Lung (tissue), 12 donors: ENCODE results near the gene MCF2L2. TPM values are rescaled to one million over a fixed set of nuclear protein-coding genes. Genes with fewer than 3 reads are reported as not detected.

Experiments
- ATAC-seq: fragments of 200-7000 bp; cut with Tn5 transposase; one replicate; pipeline ENCODE4 v1.9.1; 2020; ENCODE audit warnings: moderate number of reproducible peaks; ENCODE audit not compliant: insufficient read depth, low FRiP score
- DNase-seq, 3 donors: peaks; one replicate each; pipeline ENCODE4 v3.0.0-alpha.2; 2013 to 2017
- H3K27ac ChIP-seq, 2 donors: one replicate each; pipeline ENCODE4 v1.5.1; 2013; ENCODE audit warnings: mild to moderate bottlenecking in 2 of 2, moderate library complexity in 2 of 2, control low read depth in 1 of 2, inconsistent platforms in 1 of 2, low read depth in 1 of 2, low read length in 1 of 2
- H3K27me3 ChIP-seq, 3 donors: one replicate each; pipeline ENCODE4 v1.5.1; 2013; ENCODE audit warnings: low read length in 2 of 3; ENCODE audit not compliant: control insufficient read depth in 3 of 3, insufficient read depth in 3 of 3
- H3K36me3 ChIP-seq, 4 donors: one replicate each; pipeline ENCODE4 v1.5.1; 2013; ENCODE audit warnings: low read length in 4 of 4, mild to moderate bottlenecking in 1 of 4, moderate library complexity in 1 of 4; ENCODE audit not compliant: control insufficient read depth in 4 of 4, insufficient read depth in 4 of 4
- H3K4me1 ChIP-seq, 5 donors: one replicate each; pipeline ENCODE4 v1.5.1; 2013; ENCODE audit warnings: low read length in 5 of 5, mild to moderate bottlenecking in 2 of 5, moderate library complexity in 1 of 5; ENCODE audit not compliant: control insufficient read depth in 5 of 5, insufficient read depth in 5 of 5
- H3K4me3 ChIP-seq: one replicate; pipeline ENCODE4 v1.5.1; 2013; ENCODE audit warnings: mild to moderate bottlenecking, control low read depth, moderate library complexity
- H3K9ac ChIP-seq, 2 donors: one replicate each; pipeline ENCODE4 v1.5.1; 2013; ENCODE audit warnings: low read length in 2 of 2, control low read depth in 1 of 2; ENCODE audit not compliant: insufficient read depth in 1 of 2
- H3K9me3 ChIP-seq, 4 donors: one replicate each; pipeline ENCODE4 v1.5.1; 2013; ENCODE audit warnings: low read length in 3 of 4, mild to moderate bottlenecking in 1 of 4, moderate library complexity in 1 of 4; ENCODE audit not compliant: control insufficient read depth in 4 of 4, insufficient read depth in 3 of 4
- WGBS, 2 donors: extraction: QIAGEN DNeasy Blood & Tissue Kit; methylation state at CpG; one replicate each; pipeline ENCODE4 v1.1.7; 2013; 5-methylcytosine and 5-hydroxymethylcytosine counted together
- polyA plus RNA-seq, 2 donors: library from polyadenylated mRNA; stranded (reverse); fragments of 200-250 nt; gene quantifications; one replicate each; pipeline ENCODE4 v1.2.1, GENCODE V29; 2013
- total RNA-seq, 2 donors: library from RNA; depleted of rRNA in 1 of 2; stranded (reverse); fragments of >200 nt in 1 of 2; gene quantifications; one replicate each; pipeline ENCODE4 v1.2.1, GENCODE V29; 2014 to 2021
- TF ChIP-seq, protein P1 (sequence below): IDR thresholded peaks from 2 replicates; pipeline ENCODE4 v1.5.1; 2012; ENCODE audit warnings: mild to moderate bottlenecking; ENCODE audit errors: control extremely low read depth, extremely low read depth
- donor health status: control.
- donor health status: control.
- donor health status: Bipolar disorder and iron deficiency.
- donor health status: healthy.
- donor health status: DM: yes; HTN: yes; CAD: no.

Gene MCF2L2
- total and polyA plus RNA-seq, 4 donors, result 0.26 to 1.7 (median 1.0) TPM

DNA sequence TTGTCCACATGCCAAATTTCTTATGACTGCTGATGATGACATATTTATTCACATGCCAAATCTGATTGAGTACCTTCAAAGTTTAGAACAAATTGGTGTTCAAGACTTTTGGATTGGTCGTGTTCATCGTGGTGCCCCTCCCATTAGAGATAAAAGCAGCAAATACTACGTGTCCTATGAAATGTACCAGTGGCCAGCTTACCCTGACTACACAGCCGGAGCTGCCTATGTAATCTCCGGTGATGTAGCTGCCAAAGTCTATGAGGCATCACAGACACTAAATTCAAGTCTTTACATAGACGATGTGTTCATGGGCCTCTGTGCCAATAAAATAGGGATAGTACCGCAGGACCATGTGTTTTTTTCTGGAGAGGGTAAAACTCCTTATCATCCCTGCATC, 158.1 kb downstream of the MCF2L2 start:
- Histone ChIP-seq H3K27ac (no peak overlapping the region), H3K36me3 (peaks cover 4 to 9% (median 7%) of the 10 kb centered on the region in 4 donors), H3K4me1 (peaks cover 0 to 10% (median 0%) of the 10 kb centered on the region in 5 donors), H3K4me3 (no peak overlapping the region), H3K9ac (no peak overlapping the region), H3K9me3 (no peaks in the 10 kb centered on the region), H3K27me3 (no peaks in the 10 kb centered on the region)
- no peak for DNase-seq
- ATAC-seq, result no peak
- TF ChIP-seq, protein P1, sequence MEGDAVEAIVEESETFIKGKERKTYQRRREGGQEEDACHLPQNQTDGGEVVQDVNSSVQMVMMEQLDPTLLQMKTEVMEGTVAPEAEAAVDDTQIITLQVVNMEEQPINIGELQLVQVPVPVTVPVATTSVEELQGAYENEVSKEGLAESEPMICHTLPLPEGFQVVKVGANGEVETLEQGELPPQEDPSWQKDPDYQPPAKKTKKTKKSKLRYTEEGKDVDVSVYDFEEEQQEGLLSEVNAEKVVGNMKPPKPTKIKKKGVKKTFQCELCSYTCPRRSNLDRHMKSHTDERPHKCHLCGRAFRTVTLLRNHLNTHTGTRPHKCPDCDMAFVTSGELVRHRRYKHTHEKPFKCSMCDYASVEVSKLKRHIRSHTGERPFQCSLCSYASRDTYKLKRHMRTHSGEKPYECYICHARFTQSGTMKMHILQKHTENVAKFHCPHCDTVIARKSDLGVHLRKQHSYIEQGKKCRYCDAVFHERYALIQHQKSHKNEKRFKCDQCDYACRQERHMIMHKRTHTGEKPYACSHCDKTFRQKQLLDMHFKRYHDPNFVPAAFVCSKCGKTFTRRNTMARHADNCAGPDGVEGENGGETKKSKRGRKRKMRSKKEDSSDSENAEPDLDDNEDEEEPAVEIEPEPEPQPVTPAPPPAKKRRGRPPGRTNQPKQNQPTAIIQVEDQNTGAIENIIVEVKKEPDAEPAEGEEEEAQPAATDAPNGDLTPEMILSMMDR, result no peak
- WGBS, 2 donors, result 91% methylated on average over 7 of the region's 7 CpGs

DNA sequence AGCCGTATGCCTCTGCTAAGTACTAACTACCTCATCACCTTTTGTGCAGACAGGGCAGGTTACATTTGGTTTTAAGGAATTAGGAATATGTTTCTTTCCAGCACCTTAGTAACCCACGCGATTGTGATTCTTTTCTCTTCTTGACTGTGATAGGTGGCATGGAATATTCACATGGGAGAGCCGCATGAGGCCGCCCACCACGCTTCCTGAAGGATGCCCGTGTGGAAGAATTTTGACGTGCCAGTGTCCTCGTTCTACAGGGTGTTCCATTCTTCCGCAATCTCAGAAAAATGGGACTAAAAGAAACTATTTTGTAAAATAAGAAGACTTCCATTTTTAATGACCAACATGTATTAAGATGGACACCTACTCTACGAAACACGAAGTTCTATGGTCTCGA, 159.1 kb downstream of the MCF2L2 start:
- H3K27ac ChIP-seq, result no peak overlapping the region
- no peak overlapping the region for H3K9ac ChIP-seq
- 89 to 93% methylated on average over 13 of the region's 13 CpGs for WGBS, 2 donors
- H3K4me3 ChIP-seq, result no peak overlapping the region
- ATAC-seq, result no peak
- peaks cover 4 to 9% (median 7%) of the 10 kb centered on the region in 4 donors for H3K36me3 ChIP-seq
- DNase-seq, result no peak
- H3K27me3 ChIP-seq, result no peaks in the 10 kb centered on the region
- TF ChIP-seq, protein P1, result no peak
- H3K4me1 ChIP-seq, result peaks cover 0 to 13% (median 2%) of the 10 kb centered on the region in 5 donors
- no peaks in the 10 kb centered on the region for H3K9me3 ChIP-seq

DNA sequence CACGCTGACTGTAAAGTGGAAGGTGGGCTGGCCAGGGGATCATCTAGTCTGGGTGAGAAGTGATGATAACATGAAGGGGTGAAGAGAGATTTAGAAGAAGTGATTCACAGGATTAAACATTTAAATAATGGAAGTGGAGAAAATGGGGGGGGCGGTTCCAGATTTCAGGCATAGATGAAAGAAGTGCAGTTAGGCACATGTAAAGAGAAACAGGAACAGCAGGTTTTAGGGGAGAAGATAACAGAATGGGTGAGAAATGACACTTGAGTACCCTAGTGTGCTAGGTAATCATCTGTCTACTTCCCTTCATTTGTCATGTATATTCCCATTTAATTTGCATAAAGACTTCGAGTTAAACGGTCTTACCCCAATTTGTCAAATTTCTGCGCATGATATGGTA, 160.1 kb downstream of the MCF2L2 start:
- Histone ChIP-seq H3K36me3 (peaks cover 4 to 8% (median 6%) of the 10 kb centered on the region in 4 donors), H3K27ac (peak overlapping the region in 1 of 2 donors; percentile 5), H3K4me3 (no peak overlapping the region), H3K9ac (no peak overlapping the region), H3K9me3 (no peaks in the 10 kb centered on the region), H3K4me1 (peaks cover 2 to 19% (median 4%) of the 10 kb centered on the region in 5 donors), H3K27me3 (no peaks in the 10 kb centered on the region)
- peak in 1 of 3 donors; percentile 56 for DNase-seq
- no peak for ATAC-seq
- WGBS, 2 donors, result 73 to 76% methylated on average over 5 of the region's 5 CpGs
- TF ChIP-seq, protein P1, result no peak

DNA sequence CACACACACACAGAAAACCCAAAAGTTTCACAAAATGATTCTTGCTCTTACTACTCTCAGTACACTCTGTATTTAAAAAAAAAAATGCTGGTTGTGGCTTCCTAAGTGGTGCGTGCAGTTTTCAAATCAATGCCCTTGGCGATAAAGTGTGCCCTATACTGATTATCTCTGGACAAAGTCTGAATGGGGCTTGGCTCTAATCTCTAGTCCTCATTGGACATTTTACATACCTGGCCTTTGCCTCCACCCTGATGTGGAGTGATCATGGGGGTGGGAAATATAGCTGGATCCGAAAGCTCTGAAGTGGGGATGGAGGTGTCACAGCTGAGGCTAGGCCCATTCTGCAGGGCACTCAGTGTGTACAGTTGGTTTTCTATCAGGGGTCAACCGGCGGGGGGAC, 161.3 kb downstream of the MCF2L2 start:
- no peak for ATAC-seq
- whole genome bisulfite sequencing, 2 donors, result 95 to 99% methylated on average over 5 of the region's 5 CpGs
- no peak for DNase-seq
- Histone ChIP-seq H3K9me3 (no peaks in the 10 kb centered on the region), H3K27me3 (no peaks in the 10 kb centered on the region), H3K4me3 (no peak overlapping the region), H3K27ac (no peak overlapping the region), H3K9ac (no peak overlapping the region), H3K4me1 (peaks cover 2 to 22% (median 9%) of the 10 kb centered on the region in 5 donors), H3K36me3 (peaks cover 2 to 8% (median 6%) of the 10 kb centered on the region in 4 donors)
- TF ChIP-seq, protein P1, result no peak
